T follicular helper cell (primary cell): ENCODE results near the gene KRTAP10-6.
"Not testable (repeated sequence)": the region's sequence is repeated elsewhere in the genome, so short reads cannot be mapped to it uniquely, and the experiment has no call there.

ENCODE experiments used
- DNase-seq: peaks from one replicate; pipeline ENCODE4 v3.0.0-alpha.2; 2020; ENCODE audit warnings: low read depth

Gene KRTAP10-6

GRCh38 chr21:44578371-44579055, 13.8 kb downstream of the KRTAP10-6 start:
- no peak for DNase-seq

- DNase-seq, result no peak
These were observed 16.3 kb downstream of the KRTAP10-6 start for GRCh38 chr21:44576025-44576420.

- no peak for DNase-seq
These were observed 16.8 kb downstream of the KRTAP10-6 start for GRCh38 chr21:44575307-44576024.

- no peak for DNase-seq
These were observed 17.6 kb downstream of the KRTAP10-6 start for GRCh38 chr21:44574457-44575306.

- not testable (repeated sequence) for DNase-seq
These were observed 18.5 kb downstream of the KRTAP10-6 start, which contains the start of gene KRTAP10-4 for GRCh38 chr21:44573630-44574456. KRTAP10-4 (plus strand) TSS chr21:44573729; CDS start chr21:44573759, 30 bp downstream.

GRCh38 chr21:44572959-44573583, 19.2 kb downstream of the KRTAP10-6 start:
- no peak for DNase-seq

- DNase-seq, result no peak
These were observed 20.2 kb downstream of the KRTAP10-6 start for GRCh38 chr21:44571844-44572782.

- DNase-seq, result no peak
These were observed 21.0 kb downstream of the KRTAP10-6 start for GRCh38 chr21:44571296-44571695.

GRCh38 chr21:44569861-44570517, 22.3 kb downstream of the KRTAP10-6 start:
- no peak for DNase-seq

GRCh38 chr21:44568667-44569556, 23.4 kb downstream of the KRTAP10-6 start:
- no peak for DNase-seq

GRCh38 chr21:44568261-44568660, 24.0 kb downstream of the KRTAP10-6 start:
- no peak for DNase-seq

GRCh38 chr21:44567481-44568171, 24.7 kb downstream of the KRTAP10-6 start:
- DNase-seq, result no peak

GRCh38 chr21:44566403-44566802, 25.9 kb downstream of the KRTAP10-6 start:
- no peak for DNase-seq

- no peak for DNase-seq
These were observed 27.3 kb downstream of the KRTAP10-6 start for GRCh38 chr21:44564886-44565598.

GRCh38 chr21:44564099-44564498, 28.2 kb downstream of the KRTAP10-6 start:
- no peak for DNase-seq

- no peak for DNase-seq
These were observed 33.6 kb downstream of the KRTAP10-6 start, which contains the start of gene KRTAP10-3 for GRCh38 chr21:44558695-44559094. KRTAP10-3 (minus strand) TSS chr21:44558795; CDS start chr21:44558715, 80 bp downstream.

GRCh38 chr21:44558329-44558675, 34.0 kb downstream of the KRTAP10-6 start:
- not testable (repeated sequence) for DNase-seq
